ENCODE results near the gene LEFTY1. TPM values are rescaled to one million over a fixed set of nuclear protein-coding genes. Genes with fewer than 3 reads are reported as not detected.

LEFTY1 gene
- total RNA-seq, 1 experiment from 2014 or later: not detected

- H3F3A ChIP-seq (ENCODE audit: low read length, unreplicated experiment): peaks cover 17% of the 10 kb centered on the region
- H3K79me2 ChIP-seq (ENCODE audit: low read length): peaks cover 63% of the 10 kb centered on the region
- DNase-seq: no peak
- no peaks in the 10 kb centered on the region for H3K9me3 ChIP-seq (ENCODE audit: low read length)
- H3K4me3 ChIP-seq (ENCODE audit: low read length): no peak overlapping the region
- no TSS peak for BruUV-seq (replicated peaks)
- peak overlapping the region; percentile 55; the same call in 1 of the 2 replicates for H3K9ac ChIP-seq (ENCODE audit: low read length)
- H3K9me2 ChIP-seq (replicated peaks; ENCODE audit: low read length): no peaks in the 10 kb centered on the region
- intact Hi-C loops (cut with micrococcal nuclease): no loop called here
- H4K20me1 ChIP-seq (ENCODE audit: low read length): peaks cover 19% of the 10 kb centered on the region; the same call in 1 of the 2 replicates
- H3K27me3 ChIP-seq (ENCODE audit: low read length): no peaks in the 10 kb centered on the region
- peaks cover 40% of the 10 kb centered on the region for H3K36me3 ChIP-seq (ENCODE audit: low read depth, low read length)
- ChIA-PET POLR2A (ENCODE audit: unreplicated experiment) (no interaction called here), CTCF (no interaction called here)
- H3K27ac ChIP-seq (ENCODE audit: low read length): peak overlapping the region; percentile 94
- ATAC-seq: no peak
- no peak for TF ChIP-seq EZH2phosphoT487 (IDR thresholded peaks at IDR 0.05; ENCODE audit: borderline replicate concordance, low read length)
- TF ChIP-seq EZH2 (IDR thresholded peaks at IDR 0.05; ENCODE audit: low read length, unreplicated experiment): no peak
- no peak for TF ChIP-seq CTCF (conservative IDR thresholded peaks at IDR 0.05; ENCODE audit: low read depth, low read length)
- H2AFZ ChIP-seq (ENCODE audit: low read length): no peak overlapping the region
- H3K4me1 ChIP-seq (ENCODE audit: insufficient read depth, low read length): peaks cover 89% of the 10 kb centered on the region
- H3K4me2 ChIP-seq (ENCODE audit: low read length): peak overlapping the region; percentile 79
Measured at GRCh38 chr1:225874431-225874830, 14.5 kb downstream of the LEFTY1 start.

GRCh38 chr1:225873281-225873850, 15.6 kb downstream of the LEFTY1 start:
- H3K9me2 ChIP-seq (replicated peaks; ENCODE audit: low read length): no peaks in the 10 kb centered on the region
- intact Hi-C loops (cut with micrococcal nuclease): no loop called here
- DNase-seq (no peak), ATAC-seq (no peak)
- CTCF ChIA-PET: no interaction called here
- H3K4me3 ChIP-seq (ENCODE audit: low read length): no peak overlapping the region
- peaks cover 19% of the 10 kb centered on the region; the same call in 1 of the 2 replicates for H4K20me1 ChIP-seq (ENCODE audit: low read length)
- no peaks in the 10 kb centered on the region for H3K9me3 ChIP-seq (ENCODE audit: low read length)
- H3K27me3 ChIP-seq (ENCODE audit: low read length): no peaks in the 10 kb centered on the region
- POLR2A ChIA-PET (ENCODE audit: unreplicated experiment): interaction anchor here (0.6 kb wide), 1 partner anchor 96 kb away, joined by 3 read pairs; the partner anchor contains the start of gene SRP9
- H3F3A ChIP-seq (ENCODE audit: low read length, unreplicated experiment): peaks cover 17% of the 10 kb centered on the region
- TF ChIP-seq EZH2 (IDR thresholded peaks at IDR 0.05; ENCODE audit: low read length, unreplicated experiment): no peak
- peaks cover 52% of the 10 kb centered on the region for H3K79me2 ChIP-seq (ENCODE audit: low read length)
- peak overlapping the region; percentile 92 for H3K27ac ChIP-seq (ENCODE audit: low read length)
- no peak overlapping the region for H2AFZ ChIP-seq (ENCODE audit: low read length)
- peaks cover 79% of the 10 kb centered on the region for H3K4me1 ChIP-seq (ENCODE audit: insufficient read depth, low read length)
- no TSS peak for BruUV-seq (replicated peaks)
- H3K36me3 ChIP-seq (ENCODE audit: low read depth, low read length): peaks cover 42% of the 10 kb centered on the region
- peak overlapping the region; percentile 68; the same call in 1 of the 2 replicates for H3K4me2 ChIP-seq (ENCODE audit: low read length)
- no peak overlapping the region for H3K9ac ChIP-seq (ENCODE audit: low read length)

GRCh38 chr1:225872075-225872430, 16.9 kb downstream of the LEFTY1 start:
- DNase-seq (peak; percentile 57), ATAC-seq (no peak)
- Histone ChIP-seq H3K4me2 (ENCODE audit: low read length) (peak overlapping the region; percentile 68), H3K9me2 (replicated peaks; ENCODE audit: low read length) (no peaks in the 10 kb centered on the region), H2AFZ (ENCODE audit: low read length) (no peak overlapping the region), H3F3A (ENCODE audit: low read length, unreplicated experiment) (peaks cover 17% of the 10 kb centered on the region), H3K4me3 (ENCODE audit: low read length) (peak overlapping the region; percentile 26), H3K4me1 (ENCODE audit: insufficient read depth, low read length) (peaks cover 68% of the 10 kb centered on the region), H3K9me3 (ENCODE audit: low read length) (no peaks in the 10 kb centered on the region), H3K27ac (ENCODE audit: low read length) (peak overlapping the region; percentile 92), H3K9ac (ENCODE audit: low read length) (peak overlapping the region; percentile 51), H3K36me3 (ENCODE audit: low read depth, low read length) (peaks cover 50% of the 10 kb centered on the region), H4K20me1 (ENCODE audit: low read length) (peaks cover 10% of the 10 kb centered on the region; the same call in 1 of the 2 replicates), H3K79me2 (ENCODE audit: low read length) (peaks cover 39% of the 10 kb centered on the region), H3K27me3 (ENCODE audit: low read length) (no peaks in the 10 kb centered on the region)
- TF ChIP-seq EZH2phosphoT487 (IDR thresholded peaks at IDR 0.05; ENCODE audit: borderline replicate concordance, low read length) (no peak), CTCF (conservative IDR thresholded peaks at IDR 0.05; ENCODE audit: low read depth, low read length) (no peak), EZH2 (IDR thresholded peaks at IDR 0.05; ENCODE audit: low read length, unreplicated experiment) (no peak)
- ChIA-PET POLR2A (ENCODE audit: unreplicated experiment) (interaction anchor here (0.6 to 2.0 kb wide), 6 partner anchors 9 to 1649 kb away, joined by 3 to 16 read pairs (median 10); partner anchors contain the start of genes LEFTY1, PYCR2 and TMEM63A), CTCF (interaction anchor here (0.5 to 1.5 kb wide), 6 partner anchors 9 to 115 kb away, joined by 3 to 11 read pairs (median 5); partner anchors contain the start of genes SRP9 and TMEM63A)
- intact Hi-C loops (cut with micrococcal nuclease): no loop called here
- no TSS peak for BruUV-seq (replicated peaks)
